Left renal pelvis (tissue), 4 donors: ENCODE results near the gene LARGE2. TPM values are rescaled to one million over a fixed set of nuclear protein-coding genes. Genes with fewer than 3 reads are reported as not detected.

Experiments used
- DNase-seq, 4 donors: peaks; one replicate each; pipeline ENCODE4 v3.0.0-alpha.2; 2013; ENCODE audit warnings: low read depth in 4 of 4, low spot score in 3 of 4
- polyA plus RNA-seq, 4 donors: library from polyadenylated mRNA; unstranded; fragments of 120-200 nt; gene quantifications; one replicate each; pipeline ENCODE4 v1.2.1, GENCODE V29; 2013; ENCODE audit not compliant: insufficient read length in 4 of 4

LARGE2 gene
- polyA plus RNA-seq = 10 to 100 TPM in 3 of 4 donors, under 1 TPM in 1; 0.96 to 26.0 (median 19.1) TPM

DNA sequence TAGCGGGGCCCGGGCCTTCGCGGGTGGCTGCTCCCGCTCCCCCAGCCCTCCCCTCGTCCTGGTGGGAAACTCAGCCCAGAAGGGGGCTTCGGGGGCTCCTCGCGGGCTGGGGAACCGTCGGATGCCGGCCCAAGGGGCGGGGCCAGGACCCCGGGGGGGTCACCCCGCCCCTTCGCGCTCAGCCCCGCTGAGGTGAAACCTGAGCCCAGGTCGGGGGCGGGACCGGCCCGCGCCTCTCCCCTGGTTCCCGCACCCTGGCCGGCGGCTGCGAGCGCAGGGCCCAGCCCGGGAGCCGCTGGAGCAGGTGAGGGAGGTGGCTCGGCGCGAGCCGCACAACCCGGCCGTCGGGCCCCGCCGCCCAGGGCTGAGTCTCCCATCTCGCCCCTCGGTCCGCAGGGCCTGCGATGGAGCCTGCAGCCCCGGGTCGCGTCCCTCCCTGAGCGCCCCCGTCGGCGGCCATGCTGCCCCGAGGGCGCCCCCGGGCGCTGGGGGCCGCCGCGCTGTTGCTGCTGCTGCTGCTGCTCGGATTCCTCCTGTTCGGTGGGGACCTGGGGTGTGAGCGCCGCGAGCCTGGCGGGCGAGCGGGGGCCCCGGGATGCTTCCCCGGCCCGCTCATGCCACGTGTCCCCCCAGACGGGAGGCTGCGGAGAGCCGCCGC lies at the start of gene LARGE2:
Gene LARGE2, plus strand, starts transcription at position 232 of the 658 bp plus-strand sequence. Its CDS starts 227 bp downstream, at position 459.
- no peak for DNase-seq

DNA sequence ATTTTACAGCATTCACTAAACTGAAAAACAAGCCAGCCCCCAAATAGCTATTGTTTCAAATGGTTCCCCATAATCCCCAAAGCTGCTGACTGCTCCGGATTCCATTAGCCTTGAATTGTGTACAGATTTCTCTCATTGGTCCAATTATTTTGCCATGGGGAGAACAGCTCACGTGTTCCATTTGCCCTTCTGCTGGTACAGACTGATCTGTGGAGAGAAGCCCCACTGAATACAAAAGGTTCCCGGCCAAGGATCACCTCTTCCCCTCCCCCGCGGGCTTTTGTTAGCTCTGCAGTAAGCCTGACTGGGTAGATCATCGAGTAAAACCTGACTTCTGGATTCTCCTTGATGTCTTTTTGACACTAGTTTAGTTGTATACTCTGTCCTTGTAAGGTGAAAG lies 46.1 kb upstream of the LARGE2 start:
- DNase-seq = no peak

DNA sequence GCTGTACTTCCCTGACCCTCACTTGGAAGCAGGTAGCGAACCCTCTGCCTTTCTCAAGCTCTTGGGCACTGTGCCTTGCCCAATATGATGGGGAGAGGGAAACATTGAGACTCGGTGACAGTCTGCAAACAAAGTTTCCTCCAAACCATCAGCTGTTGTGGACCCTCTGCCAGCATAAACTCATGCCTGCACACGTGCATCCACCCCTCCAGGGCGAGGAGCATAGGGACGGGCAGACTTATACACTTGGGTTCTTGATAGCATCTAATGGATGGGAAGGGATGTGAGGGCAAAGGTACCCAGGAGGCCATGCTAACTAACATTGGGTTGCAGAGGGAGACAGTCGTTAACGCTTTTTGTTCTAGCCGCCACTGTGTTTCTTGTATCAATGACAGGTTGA lies 45.2 kb upstream of the LARGE2 start:
- no peak for DNase-seq

DNA sequence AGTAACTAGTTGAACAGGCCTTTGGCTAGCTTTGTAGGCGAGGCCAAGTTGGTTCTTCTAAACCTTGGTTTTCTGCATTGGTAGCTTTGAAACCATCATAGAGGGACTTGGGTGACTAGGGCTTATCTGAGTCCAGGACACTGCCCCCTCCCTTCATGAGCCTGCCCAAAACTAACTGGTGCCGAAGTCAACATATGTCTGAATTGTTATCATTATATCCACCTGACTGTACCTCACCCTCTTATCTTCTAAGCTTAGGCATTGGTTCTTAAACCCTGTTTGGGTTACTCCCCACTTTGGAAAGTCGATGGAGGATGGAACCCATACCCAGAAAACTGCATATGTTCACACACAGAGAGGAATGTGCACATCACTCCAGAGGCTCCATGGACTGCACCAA lies 44.6 kb upstream of the LARGE2 start:
- no peak for DNase-seq

DNA sequence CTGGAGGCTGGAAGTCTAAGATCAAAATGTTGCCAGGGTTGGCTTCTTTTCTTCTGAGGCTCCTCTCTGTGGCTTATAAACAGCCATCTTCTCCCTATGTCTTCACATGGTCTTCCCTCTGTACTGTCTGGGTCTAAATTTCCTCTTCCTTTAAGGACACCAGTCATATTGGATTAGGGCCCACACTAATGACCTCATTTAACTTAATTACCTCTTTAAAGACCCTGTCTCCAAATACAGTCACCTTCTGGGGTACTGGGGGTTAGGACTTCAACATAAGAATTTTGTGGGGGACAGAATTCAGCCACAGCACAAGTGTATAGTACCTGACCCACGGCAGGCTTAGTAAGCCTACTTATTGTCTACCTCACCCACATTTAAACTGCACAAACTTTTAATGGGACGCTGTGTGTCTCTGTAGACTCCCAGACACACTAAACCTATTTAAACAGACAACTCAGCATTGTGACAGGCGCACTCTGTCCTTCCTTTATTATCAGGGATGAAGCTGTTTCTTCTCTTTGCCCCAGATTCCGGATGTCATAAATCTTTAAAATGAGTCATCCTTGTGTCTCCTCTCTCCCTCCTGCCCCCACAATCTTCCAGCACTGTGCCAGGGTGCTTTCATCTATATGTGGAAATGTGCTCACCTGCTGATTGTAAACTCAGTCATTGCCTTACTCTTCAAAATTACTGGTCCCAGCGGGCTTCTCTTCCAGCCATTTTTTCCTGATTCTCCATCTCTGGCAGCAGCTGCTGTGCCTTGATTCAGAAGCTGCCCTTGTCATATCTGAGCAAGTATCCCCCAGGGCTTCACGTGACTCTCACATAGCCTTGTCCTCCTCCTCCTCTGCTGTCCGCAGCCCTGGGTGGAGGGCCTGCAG lies 42.4 kb upstream of the LARGE2 start:
- no peak for DNase-seq

DNA sequence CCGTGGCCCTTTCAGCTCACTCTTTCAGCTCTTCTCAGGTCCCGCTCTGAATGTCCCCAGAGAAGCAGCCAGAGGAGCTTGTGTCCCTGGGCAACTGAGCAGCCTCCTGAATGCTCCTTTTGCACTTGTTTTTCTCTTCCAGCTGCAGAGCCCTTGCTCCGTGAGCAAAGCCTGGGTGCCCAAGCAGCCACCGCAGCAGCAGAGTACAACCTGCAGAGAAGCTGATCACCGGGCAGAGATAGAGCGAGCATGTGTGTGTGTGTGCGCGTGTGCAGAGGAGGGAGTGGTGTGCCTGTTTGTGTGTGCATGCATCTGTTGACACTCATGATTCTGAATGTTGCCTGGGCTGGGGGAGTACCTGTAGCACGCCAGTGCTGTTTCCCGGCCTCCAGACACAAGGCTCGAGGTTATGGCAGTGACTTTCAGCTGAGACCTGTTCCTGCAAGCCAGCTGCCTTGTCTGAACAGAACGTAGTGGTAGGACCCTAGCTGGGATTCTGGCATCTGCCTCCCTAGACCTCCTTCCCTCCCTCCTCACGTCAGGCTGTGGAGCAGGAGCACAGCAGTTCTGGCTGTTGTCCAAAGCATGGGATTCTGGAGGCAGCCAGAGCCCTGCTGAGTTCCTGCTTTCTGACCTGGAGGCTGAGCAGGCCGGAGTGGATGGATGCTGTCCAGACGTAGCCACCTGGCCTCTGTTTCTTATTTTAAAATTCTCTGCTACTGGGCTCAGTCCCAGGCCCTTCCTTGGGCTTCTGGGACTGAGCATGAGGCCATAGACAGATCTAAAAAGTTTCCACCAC lies 41.5 kb upstream of the LARGE2 start:
- no peak for DNase-seq

DNA sequence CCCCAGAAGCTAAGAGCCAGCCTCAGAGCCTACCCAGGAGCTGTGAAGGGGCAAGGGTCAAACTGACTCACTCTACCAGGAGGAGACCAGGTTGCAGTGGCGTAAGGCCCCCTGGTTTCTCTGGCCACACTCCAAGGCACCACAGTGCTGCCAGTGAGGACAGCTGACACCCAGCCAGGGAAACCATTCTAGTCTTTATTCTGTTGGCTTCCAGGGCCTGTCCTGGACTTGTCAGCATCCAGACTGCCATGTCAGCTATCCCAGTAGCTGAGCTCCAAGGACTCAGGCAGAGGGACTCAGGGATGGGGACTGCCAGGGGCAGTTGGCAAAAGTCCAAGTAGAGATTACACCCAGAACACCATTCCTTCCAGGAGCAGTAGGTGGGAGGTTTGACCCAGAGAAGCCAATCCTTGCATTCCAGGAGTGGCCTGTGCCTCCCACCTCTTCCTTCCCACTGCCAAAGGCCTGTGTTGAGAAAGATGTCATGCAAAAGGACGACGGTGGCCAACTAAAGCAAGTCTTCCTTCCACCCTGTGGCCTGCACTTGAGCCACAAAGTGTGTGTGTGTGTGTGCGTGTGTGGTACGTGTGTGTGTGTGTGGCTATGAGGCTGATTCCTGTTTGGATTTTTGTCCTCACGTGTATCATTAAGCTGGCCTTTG lies 40.6 kb upstream of the LARGE2 start:
- no peak for DNase-seq

DNA sequence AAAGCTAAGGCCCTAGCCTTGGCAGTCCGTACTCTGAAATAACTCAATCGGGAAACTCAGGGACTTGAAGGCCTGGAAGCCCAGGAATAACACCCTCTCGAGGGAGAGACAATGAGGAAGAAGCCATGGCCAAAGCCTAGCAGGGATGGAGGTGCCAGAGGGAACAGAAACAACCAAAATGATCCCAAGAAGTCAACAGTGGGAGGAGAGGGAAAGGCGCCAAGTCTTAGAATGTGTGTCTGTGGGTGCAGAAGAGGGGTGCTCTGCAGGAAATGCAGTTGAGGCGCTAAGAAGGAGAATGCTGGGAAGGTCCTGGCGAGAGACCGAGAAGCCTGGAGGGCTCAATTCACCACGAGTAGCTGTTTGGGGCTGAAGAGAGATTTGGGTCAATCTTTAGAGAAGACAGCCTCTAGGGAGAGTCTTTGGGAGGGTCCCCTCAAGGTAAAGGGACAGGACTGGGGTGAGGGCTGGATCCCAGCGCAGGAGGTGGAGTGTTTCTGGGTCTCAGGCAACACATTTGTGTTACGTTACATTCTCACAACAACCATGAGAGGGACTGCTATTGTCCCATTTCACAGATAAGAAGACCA lies 37.8 kb upstream of the LARGE2 start:
- DNase-seq = no peak

DNA sequence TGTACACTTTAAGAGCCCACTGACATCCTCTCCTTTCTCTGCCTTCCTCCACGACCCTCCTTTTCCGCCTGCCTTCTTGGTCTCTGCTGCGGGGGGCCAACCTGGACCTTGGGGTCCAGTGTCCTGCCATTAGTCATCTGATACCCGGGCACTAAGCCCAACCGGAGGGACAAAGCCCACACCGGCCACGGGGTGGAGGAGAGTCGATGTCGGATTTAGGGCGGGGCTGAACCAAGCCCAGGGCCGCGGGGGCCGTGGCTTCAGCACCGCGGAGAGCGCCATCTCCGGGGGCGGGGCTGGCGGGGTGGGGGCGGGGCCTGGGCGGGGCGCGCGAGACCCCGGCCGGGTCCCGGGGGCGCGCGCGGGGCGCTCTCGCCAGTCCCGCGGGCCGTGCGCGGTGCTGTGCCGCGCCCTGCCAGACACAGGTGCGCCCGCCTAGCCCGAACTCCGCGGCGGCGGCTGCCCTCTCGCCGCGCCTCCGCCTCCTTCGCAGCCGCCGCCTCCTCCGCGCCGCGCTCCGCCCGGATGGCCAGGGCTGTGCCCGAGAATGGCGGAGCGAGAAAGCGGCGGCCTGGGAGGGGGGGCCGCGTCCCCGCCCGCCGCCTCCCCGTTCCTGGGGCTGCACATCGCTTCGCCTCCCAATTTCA lies 37.1 kb upstream of the LARGE2 start, which contains the start of gene MAPK8IP1:
Gene MAPK8IP1, plus strand, starts transcription at position 378 of the 647 bp plus-strand sequence. Its CDS starts 170 bp downstream, at position 548.
- peak in 1 of 4 donors; percentile 29 for DNase-seq

DNA sequence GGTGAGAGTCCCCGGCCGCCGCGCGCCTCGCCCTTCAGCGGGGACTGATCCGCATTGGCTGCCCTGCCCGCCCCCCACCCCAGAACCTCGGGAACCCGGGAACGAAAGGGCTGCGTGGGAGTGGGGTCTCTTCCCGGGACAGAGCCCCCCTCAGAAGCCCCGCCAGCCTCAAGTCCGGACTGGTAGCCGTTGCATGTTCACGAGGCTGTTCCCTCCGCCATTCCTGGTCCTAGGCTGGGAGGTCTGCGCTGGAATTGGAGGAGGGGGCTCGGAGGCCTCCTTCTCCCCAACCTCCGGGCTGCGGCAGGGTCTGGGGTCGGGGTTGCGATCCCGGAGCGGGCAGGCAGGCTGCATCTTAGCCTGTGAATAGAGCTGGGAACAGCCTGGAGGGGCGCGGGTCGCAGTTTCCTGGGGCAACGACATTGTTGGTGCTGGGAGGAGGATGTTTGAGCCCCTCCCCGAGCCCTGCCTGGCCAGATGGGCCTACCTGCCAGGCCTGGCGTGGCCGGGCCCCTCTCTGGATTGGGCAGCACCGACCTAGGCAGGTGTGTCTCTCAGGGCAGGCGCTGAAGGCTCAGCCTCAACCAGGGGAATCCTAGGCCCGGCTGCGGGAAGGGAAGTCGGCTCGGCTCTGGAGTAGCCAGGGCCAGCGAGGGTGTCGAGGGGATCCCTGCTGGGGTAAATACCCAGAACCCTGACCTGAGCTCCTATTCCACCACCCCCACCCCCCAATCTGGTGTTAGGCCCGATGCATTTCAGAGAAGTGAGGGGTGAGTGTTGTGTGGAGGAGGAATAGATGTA lies 36.3 kb upstream of the LARGE2 start:
- DNase-seq = no peak

DNA sequence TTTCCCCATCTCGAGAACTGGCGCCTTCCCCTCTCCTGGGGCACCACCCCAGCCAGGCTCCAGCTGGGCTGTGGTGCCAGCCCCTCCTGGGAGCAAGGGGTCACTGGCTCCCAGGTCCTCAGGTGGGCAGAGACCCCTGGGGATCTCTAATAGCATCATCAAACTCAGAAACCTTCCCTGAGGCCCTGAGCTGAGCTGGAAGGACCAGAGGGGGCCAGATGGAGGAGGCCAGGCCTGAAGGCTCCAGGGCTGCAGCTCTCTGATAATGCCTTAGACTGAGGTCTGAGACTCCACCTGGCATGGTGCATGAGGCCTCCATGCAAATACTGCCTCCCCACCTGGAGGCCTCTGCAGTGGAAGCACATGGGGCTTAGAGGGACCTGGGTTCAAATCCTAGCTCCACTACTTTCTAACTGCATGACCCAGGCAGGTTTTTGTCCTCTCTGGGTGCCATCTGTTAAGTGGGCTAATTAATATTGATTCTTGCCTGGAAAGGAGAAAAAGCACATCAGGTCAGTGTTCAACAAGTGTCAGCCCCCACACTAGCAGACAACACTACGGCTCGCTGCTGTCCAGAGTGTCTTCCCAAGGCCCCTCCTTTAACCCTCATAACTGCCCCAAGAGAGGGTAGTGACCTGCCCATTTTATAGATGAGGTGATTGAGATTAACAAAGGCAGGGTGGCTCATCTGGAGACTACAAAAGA lies 35.5 kb upstream of the LARGE2 start:
- no peak for DNase-seq

DNA sequence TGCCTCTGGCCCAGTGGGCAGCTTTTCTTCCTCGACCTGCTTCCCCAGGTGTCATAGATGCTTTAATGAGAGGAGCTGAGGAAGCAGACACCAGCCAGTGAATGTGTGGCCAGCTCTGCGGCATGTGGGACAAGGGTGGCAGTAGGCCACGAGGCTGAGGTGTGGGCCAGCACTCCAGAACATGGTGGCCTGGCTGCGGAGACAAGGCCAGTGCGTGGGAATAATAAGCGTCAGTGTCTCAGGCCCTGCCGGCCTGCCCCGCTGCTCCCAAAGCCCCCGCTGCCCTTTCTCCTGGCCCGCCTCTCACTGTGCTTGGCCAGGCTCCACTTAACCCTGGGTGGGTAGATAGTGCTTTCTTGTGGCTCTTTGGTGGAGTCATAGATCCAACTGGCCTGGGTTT lies 34.9 kb upstream of the LARGE2 start:
- no peak for DNase-seq

DNA sequence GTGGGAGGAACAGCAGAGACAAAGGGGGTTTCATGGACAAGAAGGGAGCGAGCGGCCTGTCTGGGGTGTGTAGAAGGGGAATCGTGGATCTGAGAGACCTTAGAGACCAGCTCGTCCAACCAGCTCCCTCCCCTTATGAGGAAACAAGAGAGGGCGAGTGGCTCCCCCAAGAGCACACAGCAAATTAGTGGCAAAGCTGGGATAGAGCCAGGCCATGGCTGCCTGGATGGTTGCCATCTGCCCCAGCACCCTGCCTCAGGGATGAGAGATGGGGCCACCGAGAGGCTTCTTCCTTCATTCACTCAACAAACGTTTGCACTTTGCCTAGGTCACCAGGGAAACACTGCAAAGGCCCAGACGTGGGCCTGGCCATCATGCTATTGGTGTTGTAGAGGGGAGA lies 32.9 kb upstream of the LARGE2 start:
- DNase-seq = no peak

DNA sequence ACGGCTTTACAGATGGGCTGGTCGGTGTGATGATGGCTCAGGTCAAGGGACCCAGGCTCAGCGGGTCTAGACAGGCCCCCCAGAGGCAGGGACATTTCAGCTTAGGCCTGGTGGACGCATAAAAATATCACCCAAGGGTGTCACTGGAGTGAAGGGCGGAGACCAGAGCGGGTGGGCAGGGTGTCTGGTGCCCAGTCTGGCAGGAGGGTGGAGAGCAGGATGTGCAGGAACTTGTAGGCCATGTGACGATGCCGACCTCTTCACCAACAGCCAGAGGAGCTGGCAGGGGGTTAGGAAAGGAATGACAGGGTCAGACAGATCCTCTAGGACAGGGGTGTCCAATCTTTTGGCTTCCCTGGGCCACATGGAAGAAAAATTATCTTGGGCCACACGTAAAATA lies 32.5 kb upstream of the LARGE2 start:
- DNase-seq = no peak

DNA sequence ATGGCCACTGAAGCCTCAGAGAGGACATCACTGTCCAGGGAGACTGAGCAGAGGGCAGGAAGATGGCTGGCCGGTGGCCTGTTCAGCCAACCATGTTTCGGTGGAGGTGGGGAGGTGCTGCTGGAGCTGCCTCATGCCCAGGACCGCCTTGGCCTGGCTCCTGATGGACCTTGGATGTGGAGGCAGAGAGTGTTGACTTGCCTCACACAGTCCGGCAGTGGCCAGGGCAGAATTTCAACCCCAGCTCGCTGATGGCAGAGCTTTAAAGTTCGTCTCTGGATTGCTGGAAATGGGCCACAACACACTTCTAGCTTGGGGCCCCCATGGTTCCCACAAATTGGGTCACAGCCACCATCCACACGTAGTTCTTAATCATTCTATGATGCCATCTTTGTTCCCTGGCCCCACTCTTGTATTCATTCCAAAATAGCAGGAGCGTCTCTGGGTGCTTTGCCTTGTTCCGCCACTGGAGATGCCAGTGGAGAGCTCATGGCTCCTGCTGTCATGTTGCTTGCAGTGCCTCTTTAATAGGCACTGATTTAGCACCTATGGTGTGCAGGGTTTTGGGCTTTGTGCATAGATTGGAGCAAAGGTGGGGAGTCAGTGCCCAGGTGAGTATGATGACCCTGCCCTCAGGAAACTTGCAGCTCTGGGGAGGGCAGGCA lies 31.4 kb upstream of the LARGE2 start:
- DNase-seq = no peak

DNA sequence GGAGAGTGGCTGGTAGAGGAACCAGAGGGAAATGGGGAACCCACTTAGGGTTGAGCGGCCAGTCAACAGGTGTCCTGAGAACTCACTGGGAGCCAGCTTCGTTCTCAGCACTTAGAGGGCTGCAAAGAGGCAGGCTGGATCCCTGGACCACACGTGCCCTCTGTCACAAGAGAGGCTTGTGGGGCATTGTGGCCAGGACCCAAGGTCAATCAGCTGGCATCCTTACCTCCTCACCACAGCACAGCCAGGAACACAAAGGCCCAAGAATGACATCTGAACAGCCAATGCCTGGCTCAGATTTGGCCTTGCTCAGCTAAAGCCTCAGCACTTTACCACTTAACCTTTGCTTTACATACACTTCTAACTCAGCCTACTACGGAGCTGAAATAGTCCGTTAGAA lies 29.6 kb upstream of the LARGE2 start:
- no peak for DNase-seq

DNA sequence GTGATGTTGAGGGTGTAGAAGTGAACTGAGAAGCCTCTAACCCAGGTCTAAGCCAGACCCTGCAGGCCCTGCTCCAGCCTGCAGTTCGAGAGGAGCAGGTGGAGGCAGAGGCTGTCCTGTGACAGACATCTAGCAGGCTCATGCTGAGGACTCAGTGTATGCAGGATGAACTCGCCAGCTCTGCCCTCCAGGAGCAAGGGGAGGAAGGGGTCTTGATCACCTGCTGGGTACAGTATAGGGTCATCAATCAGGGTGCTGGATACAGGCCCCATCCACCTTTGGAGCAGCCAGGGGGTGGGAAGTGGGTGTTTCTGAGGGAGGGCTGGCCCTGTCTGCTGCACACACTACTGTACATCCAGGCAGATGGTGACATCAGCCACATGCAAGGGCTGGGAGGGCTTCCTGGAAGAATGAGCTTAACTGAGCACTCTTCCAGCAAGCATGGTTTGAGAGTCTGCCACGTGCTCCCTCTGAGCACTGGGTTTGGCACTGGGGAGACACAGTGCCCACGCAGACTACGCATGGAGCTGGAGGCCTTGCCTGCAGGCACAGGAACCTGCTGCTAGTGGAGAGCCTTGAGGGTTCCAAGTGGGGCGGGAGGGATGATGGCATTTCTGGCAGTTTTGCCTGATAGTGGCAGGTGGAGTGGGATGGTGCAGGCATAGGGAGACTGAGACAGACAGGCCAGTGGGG lies 27.8 kb upstream of the LARGE2 start:
- no peak for DNase-seq
